HG03575 (cell line): ENCODE results near the gene TBC1D22A.
"Not testable (repeated sequence)": the region's sequence is repeated elsewhere in the genome, so short reads cannot be mapped to it uniquely, and the experiment has no call there.

Experiments
- ATAC-seq: cut with Tn5 transposase; IDR thresholded peaks from one replicate; pipeline ENCODE4 v1.9.1; 2021; ENCODE audit not compliant: unreplicated experiment, insufficient number of reproducible peaks, low FRiP score; ENCODE audit errors: extremely low read depth

Gene TBC1D22A, protein sequence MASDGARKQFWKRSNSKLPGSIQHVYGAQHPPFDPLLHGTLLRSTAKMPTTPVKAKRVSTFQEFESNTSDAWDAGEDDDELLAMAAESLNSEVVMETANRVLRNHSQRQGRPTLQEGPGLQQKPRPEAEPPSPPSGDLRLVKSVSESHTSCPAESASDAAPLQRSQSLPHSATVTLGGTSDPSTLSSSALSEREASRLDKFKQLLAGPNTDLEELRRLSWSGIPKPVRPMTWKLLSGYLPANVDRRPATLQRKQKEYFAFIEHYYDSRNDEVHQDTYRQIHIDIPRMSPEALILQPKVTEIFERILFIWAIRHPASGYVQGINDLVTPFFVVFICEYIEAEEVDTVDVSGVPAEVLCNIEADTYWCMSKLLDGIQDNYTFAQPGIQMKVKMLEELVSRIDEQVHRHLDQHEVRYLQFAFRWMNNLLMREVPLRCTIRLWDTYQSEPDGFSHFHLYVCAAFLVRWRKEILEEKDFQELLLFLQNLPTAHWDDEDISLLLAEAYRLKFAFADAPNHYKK

GRCh38 chr22:46762238-46763050, at the start of gene TBC1D22A:
TSS of gene TBC1D22A (plus strand) at chr22:46762650. CDS start at chr22:46762787, 137 bp downstream.
- ATAC-seq, result no peak

- ATAC-seq, result no peak
Measured at GRCh38 chr22:46714550-46714949, 47.9 kb upstream of the TBC1D22A start.

- ATAC-seq, result no peak
Measured at GRCh38 chr22:46719921-46720320, 42.5 kb upstream of the TBC1D22A start.

GRCh38 chr22:46721501-46722085, 40.9 kb upstream of the TBC1D22A start:
- ATAC-seq, result no peak

GRCh38 chr22:46723882-46724281, 38.6 kb upstream of the TBC1D22A start:
- no peak for ATAC-seq

- ATAC-seq, result no peak
Measured at GRCh38 chr22:46725096-46725495, 37.4 kb upstream of the TBC1D22A start.

- ATAC-seq, result no peak
Measured at GRCh38 chr22:46726066-46726985, 36.1 kb upstream of the TBC1D22A start.

DNA sequence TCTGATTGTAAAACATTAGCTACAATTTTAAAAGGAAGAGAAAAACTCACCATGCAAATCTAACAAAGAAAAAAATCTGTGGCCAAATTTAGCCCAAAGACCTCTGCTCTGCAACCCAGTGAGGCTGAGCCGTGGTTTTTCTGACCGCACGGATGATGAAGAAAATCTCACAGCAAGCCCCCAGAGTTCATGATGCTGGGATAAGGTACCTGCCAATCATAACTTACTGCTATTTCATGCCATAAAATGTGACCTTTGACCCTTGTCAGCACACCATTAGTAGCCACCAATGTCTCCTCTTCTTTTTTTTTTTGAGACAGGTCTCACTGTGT, 35.5 kb upstream of the TBC1D22A start:
- no peak for ATAC-seq

GRCh38 chr22:46727813-46728364, 34.6 kb upstream of the TBC1D22A start:
- no peak for ATAC-seq

- ATAC-seq, result no peak
Measured at GRCh38 chr22:46728470-46728869, 34.0 kb upstream of the TBC1D22A start.

GRCh38 chr22:46730568-46731245, 31.7 kb upstream of the TBC1D22A start:
- no peak for ATAC-seq

GRCh38 chr22:46731246-46732040, 31.0 kb upstream of the TBC1D22A start:
- ATAC-seq, result no peak

- ATAC-seq, result no peak
Measured at GRCh38 chr22:46732041-46732379, 30.4 kb upstream of the TBC1D22A start.

DNA sequence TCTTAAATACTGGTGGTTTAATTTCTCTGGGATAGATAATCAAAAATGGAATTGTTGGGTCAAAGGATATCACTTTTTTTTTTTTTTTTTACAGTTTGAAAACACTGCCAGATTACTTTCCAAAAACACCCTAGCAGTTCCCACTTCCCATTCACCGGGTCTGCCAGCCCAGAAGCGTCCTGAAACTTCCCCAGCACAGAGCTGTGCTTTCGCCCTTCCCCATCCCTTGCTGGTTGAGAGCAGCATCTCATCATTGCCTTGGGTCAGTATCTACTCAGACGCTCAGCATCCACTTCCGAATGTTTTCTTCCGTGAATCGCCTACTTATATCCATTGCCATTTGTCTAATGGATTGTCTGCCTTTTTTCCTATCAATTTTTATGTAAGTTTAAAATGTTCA, 29.9 kb upstream of the TBC1D22A start:
- ATAC-seq, result no peak

DNA sequence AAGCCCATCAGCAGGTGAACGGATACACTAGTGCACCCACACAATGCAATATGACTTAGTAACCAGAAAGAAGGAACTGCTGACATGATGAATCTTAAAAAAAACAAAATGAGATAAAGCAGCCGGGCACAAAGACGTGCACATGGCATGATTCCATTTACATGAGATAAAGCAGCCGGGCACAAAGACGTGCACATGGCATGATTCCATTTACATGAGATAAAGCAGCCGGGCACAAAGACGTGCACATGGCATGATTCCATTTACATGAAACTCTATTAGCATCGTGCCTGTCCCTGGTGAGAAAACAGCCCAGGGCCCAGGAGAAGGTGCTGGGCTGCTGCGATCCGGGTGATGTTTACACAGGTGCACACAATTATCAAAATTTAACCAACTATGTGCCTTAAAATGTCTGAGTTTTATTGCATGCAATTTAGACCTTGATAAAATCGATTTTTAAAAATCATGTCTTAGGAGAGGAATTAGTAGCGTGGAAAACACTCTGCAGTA, 28.2 kb upstream of the TBC1D22A start:
- not testable (repeated sequence) for ATAC-seq

GRCh38 chr22:46734830-46735453, 27.5 kb upstream of the TBC1D22A start:
- ATAC-seq, result no peak
